Stimulated activated naive CD8-positive, alpha-beta T cell treated with anti-CD3 and anti-CD28 coated beads, Interleukin-15, amount 100 ng/mL, for 72 hours (primary cell): Measurements from ENCODE around the gene ATP10D.

Experiments
- ATAC-seq: fragments of 150-1000 bp; cut with Tn5 transposase; 2 replicates; pipeline ENCODE4 v1.10.0; 2021; ENCODE audit warnings: mild to moderate bottlenecking, moderate library complexity
- DNase-seq, 2 donors: peaks; one replicate each; pipeline ENCODE4 v3.0.0; 2021 to 2022
- H3K27ac Mint-ChIP-seq, 2 donors: one replicate each; pipeline ENCODE4 v1.8.0; 2022; ENCODE audit warnings: mild to moderate bottlenecking in 2 of 2, mixed read lengths in 2 of 2, moderate library complexity in 2 of 2
- H3K27me3 Mint-ChIP-seq: one replicate; pipeline ENCODE4 v1.8.0; 2022; ENCODE audit warnings: mixed read lengths
- H3K4me1 Mint-ChIP-seq: one replicate; pipeline ENCODE4 v1.8.0; 2022; ENCODE audit warnings: mild to moderate bottlenecking, mixed read lengths
- H3K4me3 Mint-ChIP-seq, 2 donors: one replicate each; pipeline ENCODE4 v1.8.0; 2022; ENCODE audit warnings: mild to moderate bottlenecking in 2 of 2, mixed read lengths in 2 of 2, moderate library complexity in 1 of 2
- H3K9me3 Mint-ChIP-seq, 2 donors: one replicate each; pipeline ENCODE4 v1.8.0; 2022; ENCODE audit warnings: mixed read lengths in 2 of 2

The ATP10D gene

GRCh38 chr4:47485047-47485692, at the start of gene ATP10D:
Gene ATP10D, plus strand, starts transcription at chr4:47485275. Its CDS starts 27,266 bp downstream, at chr4:47512541.
- ATAC-seq (peak; percentile 98), DNase-seq (peak; percentile 72 to 81)
- Mint-ChIP-seq H3K27me3 (no peaks in the 10 kb centered on the region), H3K9me3 (no peaks in the 10 kb centered on the region), H3K27ac (peak within 1 kb of the TSS; percentile 91 to 96), H3K4me3 (peak within 1 kb of the TSS; percentile 91 to 92), H3K4me1 (peaks cover 16% of the 10 kb centered on the region)

DNA sequence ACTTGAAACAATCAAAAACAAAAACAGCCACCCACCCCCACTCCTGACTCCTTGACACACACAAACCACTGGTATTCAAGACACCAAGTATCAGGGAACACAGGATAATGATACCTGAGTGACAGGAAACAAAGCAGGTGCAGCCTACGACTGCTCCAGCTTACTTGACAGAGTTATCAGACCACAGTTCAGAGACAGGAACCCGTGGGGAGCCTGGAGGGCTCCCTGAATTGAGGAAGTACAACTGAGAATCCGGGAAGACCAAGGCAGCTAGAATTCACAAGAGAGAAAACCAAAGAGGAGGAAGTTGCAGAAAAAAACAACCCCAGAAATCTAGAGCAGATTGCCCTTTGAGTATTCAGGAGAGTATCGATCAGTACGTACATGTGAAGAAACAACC, 42.1 kb upstream of the ATP10D start:
- ATAC-seq: no peak
- Mint-ChIP-seq H3K4me3 (no peak overlapping the region), H3K27ac (peak overlapping the region in 1 of 2 donors; percentile 74), H3K27me3 (no peaks in the 10 kb centered on the region), H3K9me3 (peaks cover 0 to 4% of the 10 kb centered on the region in 2 donors), H3K4me1 (peaks cover 7% of the 10 kb centered on the region)
- no peak for DNase-seq

GRCh38 chr4:47444031-47444430, 41.0 kb upstream of the ATP10D start:
- H3K4me1 Mint-ChIP-seq: peaks cover 7% of the 10 kb centered on the region
- DNase-seq (no peak), ATAC-seq (no peak)
- H3K27me3 Mint-ChIP-seq: no peaks in the 10 kb centered on the region
- peaks cover 0 to 4% of the 10 kb centered on the region in 2 donors for H3K9me3 Mint-ChIP-seq
- H3K27ac Mint-ChIP-seq: no peak overlapping the region
- H3K4me3 Mint-ChIP-seq: no peak overlapping the region

DNA sequence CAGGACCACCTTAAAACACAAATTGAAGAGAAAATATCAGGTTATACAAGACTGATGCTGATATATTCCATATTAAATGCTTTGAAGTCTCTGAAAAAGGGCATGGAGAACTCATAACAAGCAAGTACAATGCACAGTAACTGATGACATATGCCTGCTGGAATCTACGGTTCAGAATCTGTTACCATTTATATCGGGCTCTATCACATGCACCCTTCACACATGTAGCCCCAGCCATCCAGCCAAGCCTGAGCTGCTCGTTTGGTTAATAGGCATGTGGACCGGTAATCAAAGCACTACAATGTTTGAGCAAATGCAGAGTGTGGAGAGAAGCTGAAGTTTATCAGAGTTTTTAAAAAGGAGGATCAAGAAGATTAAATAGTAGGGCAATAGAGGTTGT, 33.4 kb upstream of the ATP10D start:
- Mint-ChIP-seq H3K4me3 (no peak overlapping the region), H3K9me3 (no peaks in the 10 kb centered on the region), H3K4me1 (no peaks in the 10 kb centered on the region), H3K27ac (no peak overlapping the region), H3K27me3 (no peaks in the 10 kb centered on the region)
- no peak for DNase-seq
- no peak for ATAC-seq

GRCh38 chr4:47462799-47463234, 22.3 kb upstream of the ATP10D start:
- DNase-seq: no peak
- Mint-ChIP-seq H3K27me3 (no peaks in the 10 kb centered on the region), H3K27ac (peak overlapping the region; percentile 68 to 93), H3K4me1 (peaks cover 24% of the 10 kb centered on the region), H3K9me3 (no peaks in the 10 kb centered on the region), H3K4me3 (peak overlapping the region; percentile 87 to 89)
- ATAC-seq: peak; percentile 27

DNA sequence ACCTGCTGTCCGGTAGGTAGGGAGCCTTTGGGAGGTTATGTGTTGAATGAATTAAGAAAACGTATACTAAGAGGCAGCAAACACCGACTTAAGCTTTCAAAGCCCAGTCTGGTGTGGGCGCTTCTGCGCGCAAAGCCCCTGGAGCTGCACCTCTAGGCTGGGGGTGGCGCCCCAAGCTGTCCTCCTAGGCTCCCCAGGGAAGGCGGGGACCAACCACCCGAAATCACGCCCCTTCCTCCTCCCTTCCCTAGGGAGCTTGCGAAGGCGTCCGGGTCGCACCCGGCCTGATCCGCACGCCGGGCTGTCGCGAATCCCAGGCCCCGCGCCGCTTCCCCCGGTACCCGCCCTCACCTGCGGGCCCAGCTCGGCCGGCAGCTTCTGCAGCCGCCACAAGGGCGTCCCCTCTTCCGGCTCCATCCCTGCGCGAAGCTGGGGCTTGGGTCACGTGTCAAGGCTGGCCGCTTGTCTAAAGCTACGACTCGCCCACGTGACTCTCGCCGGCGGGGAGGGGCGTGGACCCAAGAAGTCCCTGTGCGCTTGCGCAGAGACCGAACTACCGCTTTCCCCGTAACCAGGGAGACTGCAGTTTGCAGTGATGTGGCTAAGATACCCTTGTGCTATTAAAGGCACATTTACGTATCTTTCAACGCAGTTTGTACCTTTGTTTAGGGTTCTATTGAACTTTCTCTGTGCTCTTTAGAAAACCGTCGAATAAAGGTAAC, 21.7 kb upstream of the ATP10D start, which contains the start of gene COMMD8:
Gene COMMD8, minus strand, starts transcription at position 468 of the 722 bp plus-strand sequence. Its CDS starts 51 bp downstream, at position 417.
- peak; percentile 98 for ATAC-seq
- Mint-ChIP-seq H3K4me1 (peaks cover 24% of the 10 kb centered on the region), H3K27ac (peak within 1 kb of the TSS; percentile 68 to 93), H3K27me3 (no peaks in the 10 kb centered on the region), H3K9me3 (no peaks in the 10 kb centered on the region), H3K4me3 (peak within 1 kb of the TSS; percentile 87 to 89)
- DNase-seq: peak; percentile 95 to 97

DNA sequence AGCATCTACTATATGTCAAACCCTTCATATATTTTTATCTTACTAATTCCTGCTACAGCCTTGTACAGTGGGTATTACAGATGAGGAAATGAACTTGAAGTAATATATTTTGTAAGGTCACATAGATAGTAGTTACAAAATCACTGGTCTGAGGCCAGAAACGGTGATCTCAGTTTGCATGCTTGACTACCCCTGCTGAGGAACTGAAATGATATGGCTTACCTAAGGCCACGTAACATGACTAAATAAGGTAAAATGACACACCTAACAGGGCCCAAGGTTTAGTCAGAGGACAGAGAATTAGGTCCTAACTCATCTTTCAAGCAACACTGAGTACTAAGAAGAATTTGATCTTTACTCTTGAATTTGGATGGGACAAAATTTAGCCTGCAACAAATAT, 20.1 kb upstream of the ATP10D start:
- H3K27ac Mint-ChIP-seq: no peak overlapping the region
- H3K4me3 Mint-ChIP-seq: no peak overlapping the region
- no peak for ATAC-seq
- DNase-seq: no peak
- H3K4me1 Mint-ChIP-seq: peaks cover 24% of the 10 kb centered on the region
- no peaks in the 10 kb centered on the region for H3K9me3 Mint-ChIP-seq
- no peaks in the 10 kb centered on the region for H3K27me3 Mint-ChIP-seq

DNA sequence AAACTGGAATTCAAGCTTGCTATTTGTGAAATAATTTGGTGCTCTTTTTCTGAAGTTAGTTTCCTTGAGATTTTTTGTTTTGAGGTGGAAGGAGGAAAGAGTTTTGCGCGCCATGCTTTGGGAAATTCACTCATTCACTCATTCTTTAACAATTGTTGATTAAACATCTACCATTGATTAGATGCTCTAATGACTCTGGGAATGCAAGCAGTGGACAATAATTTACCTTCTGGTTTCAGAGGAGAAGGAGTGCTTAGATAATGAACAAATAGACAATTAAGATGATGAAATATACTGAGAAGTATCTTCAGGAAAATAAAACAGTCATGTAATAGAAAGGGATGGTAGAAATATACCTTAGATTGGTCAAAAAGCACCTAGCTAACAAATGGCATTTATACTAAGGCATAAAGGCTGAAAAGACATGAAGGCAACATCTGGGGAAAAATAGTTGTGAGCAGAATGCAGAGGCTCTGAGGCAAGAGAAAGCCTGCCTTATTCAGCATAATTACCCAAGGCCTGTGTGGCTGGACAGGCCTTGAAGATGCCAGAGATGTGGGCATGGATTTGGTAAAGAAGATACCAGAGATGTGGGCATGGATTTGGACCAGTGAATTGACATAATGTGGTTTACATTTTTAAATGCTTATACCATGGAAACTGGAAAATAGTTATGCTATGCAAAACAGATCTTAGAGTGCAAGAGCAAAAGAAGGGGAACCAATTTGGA, 18.9 kb upstream of the ATP10D start:
- H3K27me3 Mint-ChIP-seq: no peaks in the 10 kb centered on the region
- peaks cover 16% of the 10 kb centered on the region for H3K4me1 Mint-ChIP-seq
- DNase-seq: no peak
- no peak overlapping the region for H3K27ac Mint-ChIP-seq
- H3K4me3 Mint-ChIP-seq: no peak overlapping the region
- ATAC-seq: no peak
- H3K9me3 Mint-ChIP-seq: no peaks in the 10 kb centered on the region

DNA sequence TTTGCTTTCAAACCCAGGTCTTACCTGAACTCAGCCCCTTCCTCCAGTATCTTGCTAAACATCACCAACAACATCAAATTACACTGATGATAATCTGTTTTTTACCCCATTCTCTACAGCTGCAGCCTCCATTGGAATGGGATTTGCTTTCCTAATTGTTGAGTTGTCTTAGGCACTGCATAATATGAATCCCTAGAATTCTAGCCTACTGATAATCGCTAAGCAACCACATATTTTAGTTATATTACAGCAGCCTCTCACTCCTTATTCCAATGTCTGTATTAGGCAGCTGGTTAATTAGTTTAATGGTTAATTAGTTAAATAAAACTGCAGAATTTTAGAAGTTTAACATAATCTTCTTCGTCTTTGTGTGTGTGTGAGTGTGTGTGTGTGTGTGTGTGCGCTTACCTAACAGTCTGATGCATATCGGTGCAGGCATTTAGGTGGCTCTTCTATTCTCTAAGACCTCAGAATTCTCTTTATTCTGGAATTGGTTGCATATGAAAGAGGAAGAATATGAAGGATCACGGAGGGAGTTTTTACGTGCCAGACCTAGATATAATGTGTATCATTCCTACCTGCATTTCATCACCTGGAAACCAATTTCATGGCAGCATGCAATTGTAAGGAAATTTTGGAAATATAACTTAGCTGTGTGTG, 16.2 kb upstream of the ATP10D start:
- no peak for ATAC-seq
- Mint-ChIP-seq H3K4me1 (no peaks in the 10 kb centered on the region), H3K4me3 (no peak overlapping the region), H3K27ac (no peak overlapping the region), H3K27me3 (no peaks in the 10 kb centered on the region), H3K9me3 (no peaks in the 10 kb centered on the region)
- DNase-seq: no peak

DNA sequence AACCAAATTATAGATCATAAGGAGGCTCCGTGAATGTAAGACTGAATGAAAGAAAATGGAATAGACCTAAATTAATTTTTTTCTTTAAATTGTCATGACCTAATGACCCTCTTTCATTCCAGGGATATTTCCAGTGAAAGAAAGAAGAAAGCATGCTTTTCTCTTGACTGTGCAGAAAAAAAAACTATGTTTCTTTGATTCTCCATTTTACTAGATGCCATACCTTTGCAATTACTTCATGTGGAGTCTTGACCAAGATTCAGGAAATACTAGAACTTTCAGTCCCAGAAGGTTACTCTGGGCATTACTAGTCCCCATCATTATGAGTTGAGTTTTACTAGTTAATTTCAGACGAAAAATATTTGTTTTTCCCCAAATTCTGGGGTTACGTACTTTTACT, 15.1 kb upstream of the ATP10D start:
- no peaks in the 10 kb centered on the region for H3K4me1 Mint-ChIP-seq
- DNase-seq: no peak
- no peak overlapping the region for H3K4me3 Mint-ChIP-seq
- no peak for ATAC-seq
- no peak overlapping the region for H3K27ac Mint-ChIP-seq
- H3K27me3 Mint-ChIP-seq: no peaks in the 10 kb centered on the region
- no peaks in the 10 kb centered on the region for H3K9me3 Mint-ChIP-seq

DNA sequence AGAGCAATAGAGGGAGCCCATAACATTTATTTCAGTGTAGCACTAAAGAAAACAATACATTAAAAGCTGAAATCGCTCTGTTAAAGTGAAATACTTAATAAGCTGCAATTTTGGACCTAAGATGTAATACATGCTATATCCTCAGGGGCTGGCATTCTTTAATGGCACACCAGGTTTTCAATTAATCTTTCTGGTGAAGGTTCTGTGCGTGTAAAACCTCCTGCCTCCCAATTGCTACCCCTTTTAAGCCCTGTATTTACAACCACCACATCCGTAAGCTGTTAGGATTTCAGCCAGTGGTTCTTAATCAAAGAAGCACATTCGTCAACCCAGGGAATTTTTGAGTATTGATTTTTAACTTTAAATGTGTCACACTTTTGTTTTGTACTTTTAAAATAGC, 14.0 kb upstream of the ATP10D start:
- Mint-ChIP-seq H3K9me3 (no peaks in the 10 kb centered on the region), H3K27ac (no peak overlapping the region), H3K4me1 (no peaks in the 10 kb centered on the region), H3K27me3 (no peaks in the 10 kb centered on the region), H3K4me3 (no peak overlapping the region)
- DNase-seq (no peak), ATAC-seq (no peak)

- Mint-ChIP-seq H3K4me3 (no peak overlapping the region), H3K27ac (peak overlapping the region in 1 of 2 donors; percentile 88), H3K27me3 (no peaks in the 10 kb centered on the region), H3K9me3 (no peaks in the 10 kb centered on the region), H3K4me1 (no peaks in the 10 kb centered on the region)
- ATAC-seq (no peak), DNase-seq (no peak)
Observed at GRCh38 chr4:47471591-47471990, 13.5 kb upstream of the ATP10D start.

DNA sequence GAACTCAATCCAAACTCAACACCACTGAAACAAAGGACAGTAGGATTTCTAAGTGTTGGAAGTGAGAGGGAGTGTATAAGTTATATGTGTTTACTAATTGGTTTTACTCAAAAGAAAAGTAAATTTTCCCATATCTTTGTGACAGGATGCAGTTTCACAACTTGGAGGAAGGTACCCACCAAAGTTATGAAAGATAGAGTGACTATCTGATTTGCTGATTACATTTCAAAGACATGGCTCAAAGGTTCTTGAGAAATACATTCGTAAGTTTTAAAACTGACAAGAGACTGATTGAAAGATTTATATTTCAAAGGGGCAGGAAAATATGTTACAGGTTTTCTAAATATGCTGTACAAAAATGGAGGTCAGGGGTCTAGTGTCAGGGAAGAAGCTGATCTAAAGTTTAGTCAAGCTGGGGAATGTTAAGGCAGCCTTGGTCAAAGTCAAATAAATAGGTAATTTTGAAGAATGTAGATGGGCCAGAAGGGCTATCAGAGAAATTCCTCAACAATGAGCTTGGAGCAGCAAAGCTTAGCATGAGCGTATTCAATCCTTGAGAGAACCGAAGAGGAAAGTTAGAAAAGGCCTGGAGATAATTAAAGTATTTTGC, 11.8 kb upstream of the ATP10D start:
- DNase-seq (no peak), ATAC-seq (no peak)
- H3K4me3 Mint-ChIP-seq: no peak overlapping the region
- no peaks in the 10 kb centered on the region for H3K27me3 Mint-ChIP-seq
- no peaks in the 10 kb centered on the region for H3K9me3 Mint-ChIP-seq
- H3K4me1 Mint-ChIP-seq: no peaks in the 10 kb centered on the region
- H3K27ac Mint-ChIP-seq: no peak overlapping the region

DNA sequence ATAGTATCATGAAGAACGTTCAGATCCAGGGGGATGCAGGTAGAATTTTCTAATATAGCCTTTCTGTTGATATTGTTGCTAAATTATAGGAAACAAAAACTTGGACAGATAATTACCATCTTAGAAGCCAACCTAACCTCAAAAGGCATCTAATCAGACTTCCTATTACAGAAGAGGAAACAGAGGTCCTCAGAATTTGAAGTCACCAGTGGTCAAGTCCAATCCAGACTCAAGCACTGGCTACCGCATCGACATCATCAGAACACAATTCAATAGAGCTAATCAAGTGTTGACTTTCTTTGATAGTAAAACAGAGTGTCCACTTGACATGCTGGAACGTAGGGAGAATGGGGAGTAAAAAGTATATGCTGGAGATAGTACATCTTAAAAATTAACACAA, 10.3 kb upstream of the ATP10D start:
- Mint-ChIP-seq H3K4me1 (no peaks in the 10 kb centered on the region), H3K9me3 (no peaks in the 10 kb centered on the region), H3K27ac (no peak overlapping the region), H3K27me3 (no peaks in the 10 kb centered on the region), H3K4me3 (no peak overlapping the region)
- no peak for DNase-seq
- no peak for ATAC-seq

GRCh38 chr4:47475411-47475810, 9.7 kb upstream of the ATP10D start:
- DNase-seq (no peak), ATAC-seq (no peak)
- Mint-ChIP-seq H3K9me3 (no peaks in the 10 kb centered on the region), H3K27ac (no peak overlapping the region), H3K4me3 (no peak overlapping the region), H3K27me3 (no peaks in the 10 kb centered on the region), H3K4me1 (no peaks in the 10 kb centered on the region)
